GM20000 (cell line): ENCODE measurements around the gene MRPL1.
"Not testable (repeated sequence)": the region's sequence is repeated elsewhere in the genome, so short reads cannot be mapped to it uniquely, and the experiment has no call there.

Experiments
- DNase-seq: peaks from one replicate; pipeline ENCODE4 v3.0.0; 2012; ENCODE audit warnings: low spot score
- TF ChIP-seq, protein P1 (sequence below): IDR thresholded peaks from 2 replicates; pipeline ENCODE4 v1.5.1; 2012; ENCODE audit warnings: mild to moderate bottlenecking, control low read depth; ENCODE audit errors: extremely low read depth, missing control alignments

Gene MRPL1

GRCh38 chr4:77952457-77952856, 89.8 kb downstream of the MRPL1 start:
- no peak for DNase-seq
- TF ChIP-seq, protein P1, sequence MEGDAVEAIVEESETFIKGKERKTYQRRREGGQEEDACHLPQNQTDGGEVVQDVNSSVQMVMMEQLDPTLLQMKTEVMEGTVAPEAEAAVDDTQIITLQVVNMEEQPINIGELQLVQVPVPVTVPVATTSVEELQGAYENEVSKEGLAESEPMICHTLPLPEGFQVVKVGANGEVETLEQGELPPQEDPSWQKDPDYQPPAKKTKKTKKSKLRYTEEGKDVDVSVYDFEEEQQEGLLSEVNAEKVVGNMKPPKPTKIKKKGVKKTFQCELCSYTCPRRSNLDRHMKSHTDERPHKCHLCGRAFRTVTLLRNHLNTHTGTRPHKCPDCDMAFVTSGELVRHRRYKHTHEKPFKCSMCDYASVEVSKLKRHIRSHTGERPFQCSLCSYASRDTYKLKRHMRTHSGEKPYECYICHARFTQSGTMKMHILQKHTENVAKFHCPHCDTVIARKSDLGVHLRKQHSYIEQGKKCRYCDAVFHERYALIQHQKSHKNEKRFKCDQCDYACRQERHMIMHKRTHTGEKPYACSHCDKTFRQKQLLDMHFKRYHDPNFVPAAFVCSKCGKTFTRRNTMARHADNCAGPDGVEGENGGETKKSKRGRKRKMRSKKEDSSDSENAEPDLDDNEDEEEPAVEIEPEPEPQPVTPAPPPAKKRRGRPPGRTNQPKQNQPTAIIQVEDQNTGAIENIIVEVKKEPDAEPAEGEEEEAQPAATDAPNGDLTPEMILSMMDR, result no peak

- DNase-seq, result no peak
- TF ChIP-seq, protein P1, result no peak
These were observed 92.1 kb downstream of the MRPL1 start for GRCh38 chr4:77954690-77955089.

DNA sequence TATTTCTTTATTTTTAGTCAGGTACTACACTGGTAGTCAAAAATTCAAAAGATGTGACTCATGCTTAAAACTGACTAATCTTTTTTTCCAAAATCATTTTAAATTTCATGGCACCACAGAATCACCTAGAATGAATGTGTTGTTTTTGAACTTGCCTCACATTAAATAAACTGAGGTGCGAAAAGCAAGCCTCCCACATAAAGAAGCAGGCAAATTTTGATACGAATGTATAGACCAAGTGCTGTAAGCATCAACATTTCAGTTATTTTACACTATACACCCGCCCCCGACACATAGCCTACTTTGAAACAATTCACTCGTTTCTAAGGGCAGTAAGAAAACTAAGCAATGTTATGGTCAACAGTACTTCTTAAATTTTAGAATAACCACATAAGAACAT, 94.3 kb downstream of the MRPL1 start:
- no peak for DNase-seq
- TF ChIP-seq, protein P1, result no peak

- TF ChIP-seq, protein P1, result no peak
- DNase-seq, result no peak
These were observed 96.3 kb downstream of the MRPL1 start for GRCh38 chr4:77958897-77959296.

DNA sequence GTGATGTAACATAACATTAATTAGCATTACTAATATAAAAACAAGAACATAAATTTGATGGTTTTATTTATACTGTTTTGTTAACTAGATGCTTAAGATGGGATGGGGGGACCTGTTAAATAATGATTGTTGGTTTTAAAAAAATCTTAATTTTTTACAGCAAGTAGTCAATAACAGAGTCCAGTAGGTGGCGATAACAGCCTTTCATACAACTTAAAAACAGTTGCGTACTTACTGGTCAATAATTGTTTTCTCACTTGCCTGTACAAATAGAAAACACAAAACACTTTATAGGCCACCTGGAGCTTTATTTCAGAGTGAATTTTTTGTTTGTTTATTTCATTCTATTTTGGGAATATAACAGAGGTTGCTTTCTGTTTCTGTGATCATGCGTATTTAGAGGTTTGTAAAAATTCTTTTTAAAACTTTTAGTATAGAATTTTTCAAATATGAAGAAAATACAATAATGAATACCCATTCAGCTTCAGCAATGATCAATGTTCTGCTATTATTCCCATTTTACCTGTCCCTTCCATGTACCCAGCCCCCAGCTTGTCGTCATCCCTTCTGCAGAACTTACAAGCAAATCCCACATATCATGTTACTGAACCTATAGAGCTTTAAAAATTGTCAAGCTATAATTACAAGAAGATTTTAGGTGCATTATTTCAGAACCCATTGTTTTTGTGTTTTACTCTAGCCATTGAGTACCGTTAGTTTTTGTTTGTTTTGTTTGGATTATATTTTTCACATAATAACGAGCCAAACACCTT, 97.1 kb downstream of the MRPL1 start:
- TF ChIP-seq, protein P1, result peak; percentile 39
- peak; percentile 25 for DNase-seq

DNA sequence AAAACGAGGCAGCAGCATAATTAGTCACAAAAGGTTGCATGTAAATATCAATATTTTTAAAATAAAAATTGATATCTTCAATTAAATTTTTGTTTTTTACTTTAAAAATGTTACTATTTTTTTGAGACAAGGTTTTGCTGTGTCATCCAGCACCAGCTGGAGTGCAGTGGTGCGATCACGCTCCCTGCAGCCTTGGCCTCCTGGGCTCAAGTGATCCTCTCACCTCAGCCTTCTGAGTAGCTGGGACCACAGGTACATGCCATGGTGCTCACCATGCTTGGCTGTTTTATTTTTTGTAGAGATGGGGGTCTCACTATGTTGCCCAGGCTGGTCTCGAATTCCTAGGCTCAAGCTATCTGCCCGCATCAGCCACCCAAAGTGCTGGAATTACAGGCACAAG, 97.7 kb downstream of the MRPL1 start:
- DNase-seq, result no peak
- TF ChIP-seq, protein P1, result no peak

- no peak for DNase-seq
These were observed 100.4 kb downstream of the MRPL1 start for GRCh38 chr4:77963004-77963403.

GRCh38 chr4:77973657-77974056, 111.0 kb downstream of the MRPL1 start:
- not testable (repeated sequence) for DNase-seq

More at GRCh38 chr4:77963004-77963403, 100.4 kb downstream of the MRPL1 start:
- TF ChIP-seq, protein P1, result no peak

DNA sequence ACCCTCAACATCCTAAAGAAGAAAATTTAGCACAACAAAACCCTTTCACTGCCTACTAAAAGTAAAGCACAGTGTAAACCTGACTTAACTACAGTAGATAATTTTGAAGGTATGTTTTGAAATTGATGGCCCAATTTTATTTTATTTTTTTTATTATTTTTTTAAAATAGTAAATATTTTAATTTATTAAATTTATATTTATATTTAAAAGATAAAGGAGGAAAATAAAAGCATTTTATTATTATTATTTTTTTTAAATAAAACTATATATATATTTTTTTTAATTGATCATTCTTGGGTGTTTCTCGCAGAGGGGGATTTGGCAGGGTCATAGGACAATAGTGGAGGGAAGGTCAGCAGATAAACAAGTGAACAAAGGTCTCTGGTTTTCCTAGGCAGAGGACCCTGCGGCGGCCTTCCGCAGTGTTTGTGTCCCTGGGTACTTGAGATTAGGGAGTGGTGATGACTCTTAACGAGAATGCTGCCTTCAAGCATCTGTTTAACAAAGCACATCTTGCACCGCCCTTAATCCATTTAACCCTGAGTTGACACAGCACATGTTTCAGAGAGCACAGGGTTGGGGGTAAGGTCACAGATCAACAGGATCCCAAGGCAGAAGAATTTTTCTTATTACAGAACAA, 120.4 kb downstream of the MRPL1 start:
- DNase-seq, result not testable (repeated sequence)

DNA sequence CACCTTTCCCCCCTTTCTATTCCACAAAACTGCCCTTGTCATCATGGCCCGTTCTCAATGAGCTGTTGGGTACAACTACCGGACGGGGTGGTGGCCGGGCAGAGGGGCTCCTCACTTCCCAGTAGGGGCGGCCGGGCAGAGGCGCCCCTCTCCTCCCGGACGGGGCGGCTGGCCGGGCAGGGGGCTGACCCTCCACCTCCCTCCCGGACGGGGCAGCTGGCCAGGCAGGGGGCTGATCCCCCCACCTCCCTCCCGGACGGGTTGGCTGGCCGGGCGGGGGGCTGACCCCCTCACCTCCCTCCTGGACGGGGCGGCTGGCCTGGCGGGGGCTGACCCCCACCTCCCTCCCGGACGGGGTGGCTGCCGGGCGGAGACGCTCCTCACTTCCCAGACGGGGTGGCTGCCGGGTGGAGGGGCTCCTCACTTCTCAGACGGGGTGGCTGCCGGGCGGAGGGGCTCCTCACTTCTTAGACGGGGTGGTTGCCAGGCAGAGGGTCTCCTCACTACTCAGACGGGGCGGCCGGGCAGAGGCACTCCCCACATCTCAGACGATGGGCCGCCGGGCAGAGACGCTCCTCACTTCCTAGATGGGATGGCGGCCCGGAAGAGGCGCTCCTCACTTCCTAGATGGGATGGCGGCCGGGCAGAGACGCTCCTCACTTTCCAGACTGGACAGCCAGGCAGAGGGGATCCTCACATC, 121.1 kb downstream of the MRPL1 start:
- DNase-seq, result not testable (repeated sequence)
